Neuronal stem cell (in vitro differentiated cells): ENCODE data around the gene RUNDC1.

Experiments used
- DNase-seq: peaks from one replicate; pipeline ENCODE4 v3.0.0-alpha.2; 2013; ENCODE audit warnings: low spot score
- H2AFZ ChIP-seq: one replicate; pipeline ENCODE4 v1.6.1; 2013; ENCODE audit warnings: mild to moderate bottlenecking, low read length, inconsistent platforms
- H2AK5ac ChIP-seq: 2 replicates; pipeline ENCODE4 v1.6.1; 2013; ENCODE audit warnings: low read depth, mild to moderate bottlenecking, inconsistent platforms, low read length, moderate library complexity, mixed read lengths
- H2BK120ac ChIP-seq: 2 replicates; pipeline ENCODE4 v1.6.1; 2013; ENCODE audit warnings: low read depth, mild to moderate bottlenecking, inconsistent platforms, low read length, moderate library complexity, mixed read lengths
- H2BK12ac ChIP-seq: one replicate; pipeline ENCODE4 v1.6.1; 2013; ENCODE audit warnings: low read length, inconsistent platforms
- H2BK15ac ChIP-seq: 2 replicates; pipeline ENCODE4 v1.6.1; 2013; ENCODE audit warnings: mild to moderate bottlenecking, low read length, inconsistent platforms, mixed read lengths
- H2BK5ac ChIP-seq: one replicate; pipeline ENCODE4 v1.6.1; 2013; ENCODE audit warnings: inconsistent platforms, mild to moderate bottlenecking, low read length, moderate library complexity
- H3K14ac ChIP-seq: one replicate; pipeline ENCODE4 v1.6.1; 2013; ENCODE audit warnings: low read length, inconsistent platforms
- H3K18ac ChIP-seq: 2 replicates; pipeline ENCODE4 v1.6.1; 2013; ENCODE audit warnings: low read length, inconsistent platforms
- H3K23ac ChIP-seq: 2 replicates; pipeline ENCODE4 v1.6.1; 2013; ENCODE audit warnings: low read depth, mild to moderate bottlenecking, mixed read lengths, low read length, inconsistent platforms; ENCODE audit not compliant: poor library complexity
- H3K27ac ChIP-seq: replicated peaks from 3 replicates; pipeline ENCODE4 v1.5.1; 2013; ENCODE audit warnings: low read length, inconsistent platforms
- H3K27me3 ChIP-seq, 3 experiments: 2 replicates each; pipeline ENCODE4 v1.6.1; 2013; ENCODE audit warnings: low read length in 3 of 3, mild to moderate bottlenecking in 2 of 3, inconsistent platforms in 1 of 3, low read depth in 1 of 3, mixed read lengths in 1 of 3, moderate library complexity in 1 of 3; ENCODE audit not compliant: control insufficient read depth in 3 of 3, insufficient read depth in 3 of 3
- H3K36me3 ChIP-seq, 2 donors: replicated peaks in 1 of 2; 2 replicates each; pipeline ENCODE4 v1.6.1; 2013; ENCODE audit warnings: low read length in 2 of 2; ENCODE audit not compliant: control insufficient read depth in 2 of 2, insufficient read depth in 2 of 2
- H3K4ac ChIP-seq: 2 replicates; pipeline ENCODE4 v1.6.1; 2013; ENCODE audit warnings: inconsistent platforms, mild to moderate bottlenecking, low read length, moderate library complexity
- H3K4me1 ChIP-seq, 2 donors: 1 replicate in 1 of 2; 2 replicates in 1 of 2; pipeline ENCODE4 v1.6.1; 2013; ENCODE audit warnings: low read length in 2 of 2, low read depth in 1 of 2; ENCODE audit not compliant: control insufficient read depth in 2 of 2, insufficient read depth in 1 of 2
- H3K4me2 ChIP-seq: one replicate; pipeline ENCODE4 v1.6.1; 2013; ENCODE audit warnings: mild to moderate bottlenecking, low read length, inconsistent platforms; ENCODE audit not compliant: insufficient read depth, poor library complexity, severe bottlenecking
- H3K4me3 ChIP-seq, 2 donors: 2 replicates each; pipeline ENCODE4 v1.5.1; 2013; ENCODE audit warnings: low read length in 2 of 2, mild to moderate bottlenecking in 2 of 2, inconsistent platforms in 1 of 2, moderate library complexity in 1 of 2
- H3K79me1 ChIP-seq: one replicate; pipeline ENCODE4 v1.6.1; 2013; ENCODE audit warnings: low read depth, mild to moderate bottlenecking, inconsistent platforms, low read length, moderate library complexity
- H3K9ac ChIP-seq: one replicate; pipeline ENCODE4 v1.6.1; 2013; ENCODE audit warnings: mild to moderate bottlenecking, low read depth, low read length, inconsistent platforms; ENCODE audit not compliant: poor library complexity
- H3K9me3 ChIP-seq, 2 donors: replicated peaks in 1 of 2; 2 replicates each; pipeline versions ENCODE3 to v1.6.1; 2013; ENCODE audit warnings: low read length in 2 of 2, mild to moderate bottlenecking in 2 of 2, inconsistent platforms in 1 of 2, low read depth in 1 of 2, mixed read lengths in 1 of 2, moderate library complexity in 1 of 2; ENCODE audit not compliant: control insufficient read depth in 2 of 2, insufficient read depth in 1 of 2
- H4K8ac ChIP-seq: one replicate; pipeline ENCODE4 v1.6.1; 2013; ENCODE audit warnings: low read depth, mild to moderate bottlenecking, inconsistent platforms, low read length, moderate library complexity
- H4K91ac ChIP-seq: one replicate; pipeline ENCODE4 v1.6.1; 2013; ENCODE audit warnings: low read length, low read depth, mild to moderate bottlenecking, inconsistent platforms; ENCODE audit not compliant: poor library complexity
- WGBS, 2 donors: extraction: QIAGEN DNeasy Blood & Tissue Kit; methylation state at CpG; one replicate each; pipeline ENCODE4 v1.1.7; 2013; ENCODE audit warnings: missing lambda C conversion rate in 2 of 2, mixed read lengths in 1 of 2; ENCODE audit not compliant: insufficient read length in 2 of 2, insufficient replicate concordance in 1 of 2; ENCODE audit errors: extremely low coverage in 2 of 2; 5-methylcytosine and 5-hydroxymethylcytosine counted together

The RUNDC1 gene

GRCh38 chr17:43031666-43032065, 51.3 kb downstream of the RUNDC1 start:
- Histone ChIP-seq H3K36me3 (peaks cover 0 to 12% of the 10 kb centered on the region in 2 donors), H3K4me1 (peaks cover 41 to 43% of the 10 kb centered on the region in 2 donors), H3K14ac (no peak overlapping the region), H3K4ac (no peak overlapping the region), H2AK5ac (no peak overlapping the region), H2BK5ac (no peak overlapping the region), H4K8ac (no peak overlapping the region), H2BK15ac (no peak overlapping the region), H3K9me3 (peaks cover 0 to 1% of the 10 kb centered on the region in 2 donors), H3K18ac (no peak overlapping the region), H4K91ac (no peak overlapping the region), H2BK120ac (no peak overlapping the region), H3K79me1 (no peaks in the 10 kb centered on the region), H2AFZ (no peak overlapping the region), H3K27ac (no peak overlapping the region), H3K9ac (no peak overlapping the region), H3K4me3 (no peak overlapping the region), H3K23ac (no peak overlapping the region), H3K27me3 (no peaks in the 10 kb centered on the region), H3K4me2 (no peak overlapping the region), H2BK12ac (no peak overlapping the region)
- DNase-seq, result no peak
- no CpG with 5 or more reads among the region's 3 CpGs for WGBS, 2 donors

GRCh38 chr17:43033948-43034881, 53.9 kb downstream of the RUNDC1 start:
- Histone ChIP-seq H4K8ac (no peak overlapping the region), H3K4me2 (peak overlapping the region; percentile 45), H3K14ac (no peak overlapping the region), H2BK12ac (peak overlapping the region; percentile 59), H2BK15ac (no peak overlapping the region), H4K91ac (peak overlapping the region; percentile 4), H3K23ac (no peak overlapping the region), H3K4me3 (peak overlapping the region in 1 of 2 donors; percentile 12), H3K27ac (peak overlapping the region; percentile 98), H3K4ac (no peak overlapping the region), H2BK120ac (peak overlapping the region; percentile 52), H3K9me3 (no peaks in the 10 kb centered on the region), H3K9ac (no peak overlapping the region), H2AK5ac (peak overlapping the region; percentile 9), H3K36me3 (no peaks in the 10 kb centered on the region), H3K27me3 (no peaks in the 10 kb centered on the region), H3K79me1 (no peaks in the 10 kb centered on the region), H3K18ac (peak overlapping the region; percentile 91), H2BK5ac (peak overlapping the region; percentile 91), H3K4me1 (peaks cover 35 to 40% of the 10 kb centered on the region in 2 donors), H2AFZ (peak overlapping the region; percentile 69)
- peak; percentile 35 for DNase-seq
- WGBS, 2 donors, result no CpG with 5 or more reads among the region's 12 CpGs

GRCh38 chr17:43034894-43035293, 54.5 kb downstream of the RUNDC1 start:
- peaks cover 37 to 42% of the 10 kb centered on the region in 2 donors for H3K4me1 ChIP-seq
- no peak overlapping the region for H2AFZ ChIP-seq
- peak overlapping the region; percentile 4 for H4K91ac ChIP-seq
- H3K36me3 ChIP-seq, result no peaks in the 10 kb centered on the region
- no peak overlapping the region for H2BK15ac ChIP-seq
- H3K23ac ChIP-seq, result no peak overlapping the region
- H3K18ac ChIP-seq, result peak overlapping the region; percentile 91
- DNase-seq, result no peak
- WGBS, 2 donors, result no CpG with 5 or more reads among the region's 3 CpGs
- H3K9me3 ChIP-seq, result no peaks in the 10 kb centered on the region
- H3K14ac ChIP-seq, result no peak overlapping the region
- no peaks in the 10 kb centered on the region for H3K79me1 ChIP-seq
- H3K27me3 ChIP-seq, result no peaks in the 10 kb centered on the region
- no peak overlapping the region for H4K8ac ChIP-seq
- H2BK5ac ChIP-seq, result no peak overlapping the region
- H3K27ac ChIP-seq, result peak overlapping the region; percentile 98
- H3K9ac ChIP-seq, result no peak overlapping the region
- no peak overlapping the region for H3K4ac ChIP-seq
- H2BK12ac ChIP-seq, result peak overlapping the region; percentile 59
- peak overlapping the region; percentile 52 for H2BK120ac ChIP-seq
- H2AK5ac ChIP-seq, result peak overlapping the region; percentile 9
- H3K4me2 ChIP-seq, result no peak overlapping the region
- H3K4me3 ChIP-seq, result no peak overlapping the region

GRCh38 chr17:43039646-43040045, 59.3 kb downstream of the RUNDC1 start:
- Histone ChIP-seq H4K91ac (no peak overlapping the region), H2AK5ac (peak overlapping the region; percentile 38), H3K27me3 (no peaks in the 10 kb centered on the region), H3K9ac (no peak overlapping the region), H2AFZ (no peak overlapping the region), H4K8ac (no peak overlapping the region), H3K36me3 (peaks cover 3 to 23% of the 10 kb centered on the region in 2 donors), H3K4me2 (no peak overlapping the region), H2BK12ac (no peak overlapping the region), H3K4me3 (no peak overlapping the region), H3K27ac (peak overlapping the region; percentile 61), H2BK15ac (no peak overlapping the region), H3K14ac (no peak overlapping the region), H3K9me3 (no peaks in the 10 kb centered on the region), H3K79me1 (no peaks in the 10 kb centered on the region), H3K4me1 (peaks cover 35 to 40% of the 10 kb centered on the region in 2 donors), H3K18ac (no peak overlapping the region), H3K23ac (no peak overlapping the region), H2BK120ac (no peak overlapping the region), H2BK5ac (no peak overlapping the region), H3K4ac (no peak overlapping the region)
- WGBS, 2 donors, result no CpG with 5 or more reads among the region's 2 CpGs
- no peak for DNase-seq
